A172 (cell line): ENCODE measurements around the gene TXNDC5. TPM values are rescaled to one million over a fixed set of nuclear protein-coding genes. Genes with fewer than 3 reads are reported as not detected.
A peak's percentile ranks its signal among the peaks of the same experiment; 100 is the strongest.
"Not testable (repeated sequence)": the region's sequence is repeated elsewhere in the genome, so short reads cannot be mapped to it uniquely, and the experiment has no call there.

Source experiments
- DNase-seq: peaks from one replicate; pipeline ENCODE4 v3.0.0-alpha.2; 2015; ENCODE audit warnings: low spot score
- total RNA-seq: library from RNA; depleted of rRNA; stranded (reverse); fragments of >200 nt; shearing (Covaris generic); gene quantifications from 2 replicates; pipeline ENCODE4 v1.2.3, GENCODE V29; 2014

TXNDC5 gene
- total RNA-seq, 1 experiment from 2014 or later = 251 TPM

GRCh38 chr6:7914991-7915789 is 4.6 kb upstream of the TXNDC5 start:
- no peak for DNase-seq

GRCh38 chr6:7914311-7914710 is 3.7 kb upstream of the TXNDC5 start:
- DNase-seq = no peak

DNA sequence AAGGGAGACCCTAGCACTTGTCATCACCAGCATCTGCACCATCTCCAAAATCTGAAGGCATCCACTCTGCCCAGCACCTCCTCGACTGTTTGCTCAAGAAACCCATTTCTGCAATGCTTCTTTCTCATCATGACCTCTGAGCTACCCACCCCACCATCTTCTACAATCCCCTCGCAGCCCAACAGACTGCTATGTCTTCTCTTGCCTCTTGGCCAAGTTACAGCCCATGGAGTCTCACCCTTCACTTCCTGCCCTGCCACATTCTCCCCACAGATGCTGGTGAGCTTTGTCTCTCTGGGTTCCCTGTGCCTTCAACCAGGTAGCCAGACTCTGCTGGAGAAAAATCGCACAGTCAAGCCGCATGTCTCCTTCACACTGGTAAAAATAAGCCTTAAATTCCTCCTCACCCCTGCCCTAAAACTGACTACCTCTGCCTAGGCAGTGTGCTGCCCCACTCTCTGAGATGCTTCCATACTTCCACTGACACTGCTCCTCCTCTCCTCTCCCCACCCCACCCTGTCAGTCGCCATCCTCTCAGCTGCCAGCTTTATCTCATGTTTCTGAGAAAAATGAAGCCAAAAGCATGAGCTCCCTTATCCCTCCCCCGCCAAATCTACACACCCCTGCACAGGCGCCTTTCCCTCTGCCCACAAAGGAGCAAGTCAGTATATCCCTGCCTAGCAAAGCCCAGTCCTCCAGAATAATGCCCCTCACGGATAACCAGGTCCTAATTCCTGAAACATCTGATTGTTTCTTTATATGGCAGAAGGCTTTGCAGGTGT is 2.3 kb upstream of the TXNDC5 start:
- no peak for DNase-seq

GRCh38 chr6:7912024-7912423 is 1.4 kb upstream of the TXNDC5 start:
- no peak for DNase-seq

DNA sequence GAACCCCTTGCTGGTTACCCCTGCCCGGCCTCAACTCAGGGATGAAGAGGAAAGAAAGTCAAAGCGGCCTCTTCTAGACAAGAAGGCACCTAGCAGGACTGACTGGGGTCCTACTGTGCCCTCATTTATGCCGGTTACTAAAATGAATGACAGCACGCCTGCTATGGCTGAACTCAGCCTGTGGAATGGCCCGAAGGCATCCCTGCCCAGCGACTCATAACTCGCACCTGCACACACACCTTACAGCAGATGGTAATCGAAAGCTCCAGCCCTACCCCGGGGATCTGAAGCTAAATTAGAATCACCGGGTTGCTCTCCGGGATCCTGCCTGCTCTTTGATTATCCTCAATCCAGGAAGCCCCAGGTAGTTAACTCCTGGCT is 747 bp upstream of the TXNDC5 start:
- no peak for DNase-seq

DNA sequence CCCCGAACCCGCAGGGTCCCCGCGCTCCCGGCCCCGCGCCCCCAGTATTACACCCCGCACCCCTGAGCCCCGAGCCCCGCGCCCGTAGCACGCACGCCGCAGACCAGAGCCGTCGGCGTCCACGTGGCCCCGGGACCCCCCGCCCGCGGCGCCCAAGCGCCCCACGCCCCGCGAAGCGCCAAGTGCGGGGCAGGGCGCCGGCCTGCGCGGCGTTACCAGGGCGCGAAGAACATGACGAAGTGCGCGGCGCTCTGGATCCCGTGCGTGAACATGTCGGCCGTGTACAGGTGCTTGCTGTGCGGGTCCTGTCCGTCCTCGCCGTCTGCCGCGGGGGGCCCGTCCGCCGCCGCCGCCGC is 312 bp downstream of the TXNDC5 start:
- no peak for DNase-seq

DNA sequence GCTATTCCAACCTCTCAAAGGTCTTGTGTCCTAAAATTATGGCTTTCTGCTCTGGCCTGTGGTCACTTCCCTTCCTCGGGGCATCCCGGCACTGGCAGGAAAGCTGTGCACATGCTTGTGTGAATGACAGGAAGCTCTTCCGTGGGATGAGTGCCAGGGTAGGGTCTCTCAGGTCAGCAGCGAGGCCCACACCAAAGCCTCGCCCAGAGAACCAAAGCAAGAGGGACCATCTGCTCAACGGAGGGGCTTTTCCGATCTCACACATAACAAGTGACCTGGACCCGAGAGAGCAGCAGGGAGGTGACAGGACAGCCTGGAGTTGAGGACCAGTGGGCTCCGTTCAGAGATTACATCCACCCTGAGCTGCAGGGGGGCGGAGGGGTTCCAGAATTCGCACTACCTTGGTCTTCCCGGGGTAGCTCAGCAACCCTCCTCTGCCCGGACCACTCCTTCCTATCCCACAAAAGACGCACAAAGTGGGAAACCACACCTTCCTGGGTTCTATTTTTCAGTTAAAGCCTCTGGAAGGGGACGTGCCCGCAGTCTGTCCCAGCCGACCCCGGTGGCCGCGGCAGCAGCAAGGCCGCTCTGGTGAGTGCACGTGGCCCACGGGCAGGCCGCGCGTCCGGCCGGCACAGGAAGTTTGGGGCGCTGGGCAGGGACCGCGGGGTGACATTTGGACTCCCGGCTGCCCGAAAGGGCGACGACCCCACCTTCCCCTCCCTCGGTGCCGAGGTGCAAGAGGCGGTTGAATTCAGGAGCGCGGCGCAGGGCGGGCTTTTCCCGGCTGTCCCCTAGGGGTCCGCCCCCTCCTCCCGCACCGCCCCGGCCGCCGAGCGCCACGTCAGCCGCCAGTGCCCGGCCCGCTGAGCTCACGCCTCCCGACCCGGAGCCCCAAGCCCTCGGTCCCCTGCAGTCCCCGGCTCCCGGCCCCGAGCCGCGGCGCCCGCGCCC is 988 bp downstream of the TXNDC5 start:
- DNase-seq = peak; percentile 13

GRCh38 chr6:7907159-7907558 is 3.4 kb downstream of the TXNDC5 start:
- DNase-seq = no peak

- no peak for DNase-seq
Observed at GRCh38 chr6:7906741-7907140, 3.8 kb downstream of the TXNDC5 start.

DNA sequence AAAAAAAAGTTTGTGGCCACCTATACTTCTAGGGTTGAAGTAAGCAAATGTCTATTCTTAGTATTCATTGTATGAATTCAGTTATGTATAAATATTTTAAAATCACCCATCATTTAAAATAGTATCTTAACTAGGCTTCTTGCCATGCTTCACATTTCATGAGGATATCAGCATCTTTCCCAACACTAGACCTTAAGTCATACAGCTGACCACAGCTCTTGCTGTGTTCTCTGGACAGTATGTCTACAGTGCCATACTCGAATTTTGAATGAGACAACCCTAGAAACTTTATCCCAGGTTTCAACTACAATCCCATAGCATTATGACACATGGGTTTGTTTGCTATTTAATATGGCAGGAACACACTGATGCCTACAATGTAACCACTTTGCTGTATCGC is 5.2 kb downstream of the TXNDC5 start:
- DNase-seq = no peak

GRCh38 chr6:7904654-7905319 is 5.8 kb downstream of the TXNDC5 start:
- DNase-seq = no peak

GRCh38 chr6:7903673-7904072 is 6.9 kb downstream of the TXNDC5 start:
- DNase-seq = no peak

- no peak for DNase-seq
Observed at GRCh38 chr6:7902867-7903266, 7.7 kb downstream of the TXNDC5 start.

DNA sequence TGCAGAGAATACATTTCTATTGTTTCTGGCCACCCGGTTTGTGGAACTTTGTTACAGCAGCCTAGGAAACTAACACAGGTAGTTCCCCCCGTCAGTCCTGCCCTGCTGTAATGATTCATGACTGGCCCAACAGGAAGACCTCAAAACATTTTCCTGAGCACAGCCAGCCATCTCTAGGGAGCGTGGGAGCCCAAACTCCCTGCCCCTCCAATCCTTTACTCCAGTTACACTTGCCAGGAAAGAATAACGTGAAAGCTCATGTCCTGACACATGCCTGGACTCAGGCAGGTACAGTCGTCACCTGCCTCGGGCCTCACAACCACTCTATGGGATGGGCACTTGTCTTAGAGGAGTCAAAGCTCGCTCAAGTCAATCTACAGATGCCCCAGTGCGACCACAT is 8.4 kb downstream of the TXNDC5 start:
- no peak for DNase-seq

GRCh38 chr6:7901780-7902179 is 8.8 kb downstream of the TXNDC5 start:
- DNase-seq = no peak

DNA sequence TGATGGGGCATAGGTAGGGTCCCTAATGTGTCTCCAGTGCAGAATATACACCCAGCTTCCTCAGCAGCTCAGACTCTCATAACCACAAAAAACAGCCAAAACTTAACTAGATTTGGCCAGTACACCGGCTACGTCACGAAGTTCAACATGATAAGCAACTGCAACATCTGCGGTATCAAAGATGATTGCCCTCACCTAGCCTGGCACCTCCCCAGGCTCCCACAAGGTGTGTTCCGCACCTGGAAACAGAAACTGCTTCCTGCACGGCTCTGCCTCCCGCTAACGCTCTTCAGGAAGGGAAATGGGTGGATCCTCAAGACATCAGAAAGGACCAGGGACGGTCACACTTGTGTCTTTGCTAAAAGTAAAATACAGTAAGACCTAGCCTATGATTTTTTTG is 9.5 kb downstream of the TXNDC5 start:
- no peak for DNase-seq

- no peak for DNase-seq
Observed at GRCh38 chr6:7900621-7901020, 10.0 kb downstream of the TXNDC5 start.

DNA sequence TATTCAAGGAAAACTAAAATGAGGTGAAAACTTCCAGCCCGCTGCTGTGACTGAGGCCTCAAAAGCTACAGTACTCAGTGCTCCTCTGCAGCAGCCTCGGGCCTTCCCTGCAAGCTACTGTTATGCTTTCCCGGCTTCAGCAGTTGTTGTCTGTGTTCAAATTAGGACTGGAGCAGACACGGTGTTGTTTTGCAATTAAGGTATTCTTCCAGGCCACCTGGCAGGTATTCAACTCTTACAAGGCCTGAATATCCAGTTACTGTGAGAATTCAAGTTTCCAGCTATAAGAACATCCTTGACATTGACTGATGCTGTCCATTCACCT is 10.7 kb downstream of the TXNDC5 start:
- DNase-seq = no peak

DNA sequence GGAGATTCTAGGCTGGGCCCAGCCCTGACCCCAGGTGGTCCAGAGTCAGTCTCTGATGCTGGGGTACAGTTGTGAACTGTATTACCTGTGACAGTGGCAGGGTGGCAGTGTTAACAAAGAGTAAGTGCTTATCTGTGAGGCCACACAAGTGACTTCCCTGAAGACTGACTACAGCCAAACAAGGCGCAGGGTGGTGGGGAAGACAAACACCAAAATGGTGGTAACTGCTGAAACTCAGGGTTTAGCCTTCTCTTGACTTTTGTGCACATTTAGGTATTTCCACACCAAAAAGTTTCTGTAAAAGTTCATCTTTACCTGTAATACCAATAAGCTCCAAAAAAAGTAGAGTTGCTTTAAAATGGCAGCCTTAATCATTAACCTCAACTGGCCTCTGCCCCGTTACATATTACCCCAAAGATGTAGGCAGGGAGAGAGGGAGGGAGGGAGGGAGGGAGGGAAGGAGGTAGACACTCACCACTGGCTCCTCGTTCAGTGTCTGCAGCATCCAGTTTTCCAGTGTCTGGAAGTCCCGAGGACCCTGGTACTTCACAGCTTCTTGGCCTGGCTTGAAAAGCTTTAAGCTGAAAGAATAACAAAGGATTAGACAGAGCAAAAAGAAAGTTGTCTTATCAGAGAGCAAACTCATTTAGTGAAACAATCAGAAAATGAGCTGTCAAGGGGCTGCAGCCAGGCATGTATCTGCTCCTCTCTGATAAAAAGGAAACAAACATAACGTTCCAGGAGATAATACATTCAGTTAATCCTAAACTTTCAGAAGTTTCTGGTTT is 11.3 kb downstream of the TXNDC5 start:
- no peak for DNase-seq

GRCh38 chr6:7898193-7898586 is 12.4 kb downstream of the TXNDC5 start:
- DNase-seq = not testable (repeated sequence)
